GM19025 (cell line): Measurements from ENCODE around the gene SGO2.
"Not testable (repeated sequence)": the region's sequence is repeated elsewhere in the genome, so short reads cannot be mapped to it uniquely, and the experiment has no call there.

ENCODE experiments used
- ATAC-seq: cut with Tn5 transposase; IDR thresholded peaks from one replicate; pipeline ENCODE4 v1.9.1; 2021; ENCODE audit warnings: mild to moderate bottlenecking, low read depth, moderate library complexity; ENCODE audit not compliant: unreplicated experiment

Gene SGO2

GRCh38 chr2:200617156-200618053, 91.4 kb downstream of the SGO2 start:
- ATAC-seq: no peak

GRCh38 chr2:200618054-200618419, 92.0 kb downstream of the SGO2 start:
- ATAC-seq: no peak

DNA sequence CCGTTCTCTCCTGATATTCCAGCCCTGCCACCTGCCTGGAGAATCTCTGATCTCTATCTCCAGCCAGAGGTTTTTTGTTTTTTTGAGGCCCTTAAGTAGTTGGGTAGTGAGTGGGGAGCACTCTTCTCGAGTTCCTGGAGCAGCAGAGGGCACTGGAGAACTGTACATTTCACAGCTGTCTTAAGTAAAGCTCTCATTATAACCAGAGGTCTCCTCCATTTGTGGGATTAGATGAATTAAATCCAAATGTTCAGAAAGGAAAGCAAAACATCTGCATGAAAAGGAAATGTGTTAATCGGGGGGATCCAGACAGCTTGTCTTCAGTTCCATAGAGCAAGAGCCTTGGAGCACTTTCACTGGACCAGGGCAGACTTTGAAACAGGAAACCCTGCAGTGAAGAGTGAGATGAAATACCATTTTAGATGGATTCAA, 92.6 kb downstream of the SGO2 start:
- no peak for ATAC-seq

DNA sequence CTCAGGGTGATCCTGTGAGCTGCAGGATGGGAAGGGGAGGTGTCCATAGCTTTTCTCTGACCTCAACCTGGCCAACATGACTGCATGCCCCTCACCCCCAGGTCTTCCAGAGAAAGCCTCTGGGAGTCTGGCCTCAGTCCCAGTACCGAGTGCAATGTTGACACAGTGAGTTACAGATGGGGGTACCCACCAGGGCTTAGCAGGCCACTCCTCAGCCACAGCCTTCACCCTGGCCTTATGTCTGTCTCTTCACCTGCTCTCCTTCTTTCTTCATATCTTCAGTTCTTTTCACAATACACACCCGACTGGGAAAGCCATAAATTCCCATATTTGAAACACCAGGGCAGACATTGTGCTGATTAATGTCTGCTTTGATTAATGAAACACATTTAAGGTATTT, 93.3 kb downstream of the SGO2 start:
- ATAC-seq: no peak

GRCh38 chr2:200620606-200621390, 94.8 kb downstream of the SGO2 start:
- no peak for ATAC-seq

DNA sequence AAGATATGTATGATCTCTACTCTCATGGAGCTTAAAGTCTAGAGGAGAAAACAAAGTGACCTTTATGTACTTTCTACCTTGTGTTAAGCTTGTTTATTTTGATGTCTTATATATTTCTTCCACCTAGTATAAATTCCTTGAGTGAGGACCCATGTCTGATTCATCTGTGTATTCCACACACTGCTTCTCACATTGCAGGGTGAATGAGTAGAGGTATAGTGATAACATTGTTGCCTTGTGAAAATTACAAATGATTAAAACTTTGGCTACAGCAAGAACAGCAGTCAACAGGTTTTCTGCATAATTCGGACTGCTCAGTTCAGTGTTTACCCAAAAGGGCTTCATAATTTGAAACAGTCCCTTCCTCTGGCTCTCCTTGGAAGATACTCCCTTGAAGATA, 96.1 kb downstream of the SGO2 start:
- no peak for ATAC-seq

GRCh38 chr2:200624026-200624425, 98.0 kb downstream of the SGO2 start:
- no peak for ATAC-seq

DNA sequence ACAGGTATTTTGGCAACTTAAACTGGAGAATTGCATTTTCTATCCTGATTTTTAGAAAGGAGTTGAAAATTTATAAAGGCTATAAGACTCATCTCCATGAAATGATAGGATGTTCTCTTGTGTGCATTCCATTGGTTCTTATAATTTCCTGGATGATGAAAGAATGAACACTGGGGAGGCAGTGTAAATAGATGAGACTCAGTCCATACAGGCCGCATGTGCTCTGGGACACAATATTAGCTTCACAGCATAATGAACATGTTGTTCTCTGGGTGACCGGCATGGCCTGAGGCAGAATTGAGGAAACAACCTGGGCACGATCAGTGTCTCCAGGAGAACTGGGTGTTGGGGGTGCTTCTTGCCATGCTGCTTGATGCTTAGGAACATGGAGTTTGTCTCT, 98.7 kb downstream of the SGO2 start:
- no peak for ATAC-seq

GRCh38 chr2:200625282-200625681, 99.3 kb downstream of the SGO2 start:
- no peak for ATAC-seq

DNA sequence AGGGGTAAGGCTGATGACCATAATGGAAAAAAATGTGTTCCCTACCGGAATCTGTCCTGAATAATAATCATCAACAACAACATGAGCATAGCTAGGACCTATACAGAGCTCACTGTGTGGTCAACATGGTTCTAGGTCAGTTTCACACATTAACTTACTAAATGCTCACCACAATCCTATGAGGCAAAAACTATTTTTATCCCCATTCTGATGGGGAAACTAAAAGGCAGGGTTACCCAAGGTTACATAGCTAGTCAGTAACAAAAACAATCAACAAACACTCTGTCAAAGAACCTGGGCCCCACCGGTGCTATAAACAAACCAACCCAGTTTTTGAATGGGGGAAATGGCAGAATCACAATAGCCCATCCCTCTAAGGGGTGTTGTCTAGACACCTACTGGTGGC, 100.0 kb downstream of the SGO2 start:
- no peak for ATAC-seq

DNA sequence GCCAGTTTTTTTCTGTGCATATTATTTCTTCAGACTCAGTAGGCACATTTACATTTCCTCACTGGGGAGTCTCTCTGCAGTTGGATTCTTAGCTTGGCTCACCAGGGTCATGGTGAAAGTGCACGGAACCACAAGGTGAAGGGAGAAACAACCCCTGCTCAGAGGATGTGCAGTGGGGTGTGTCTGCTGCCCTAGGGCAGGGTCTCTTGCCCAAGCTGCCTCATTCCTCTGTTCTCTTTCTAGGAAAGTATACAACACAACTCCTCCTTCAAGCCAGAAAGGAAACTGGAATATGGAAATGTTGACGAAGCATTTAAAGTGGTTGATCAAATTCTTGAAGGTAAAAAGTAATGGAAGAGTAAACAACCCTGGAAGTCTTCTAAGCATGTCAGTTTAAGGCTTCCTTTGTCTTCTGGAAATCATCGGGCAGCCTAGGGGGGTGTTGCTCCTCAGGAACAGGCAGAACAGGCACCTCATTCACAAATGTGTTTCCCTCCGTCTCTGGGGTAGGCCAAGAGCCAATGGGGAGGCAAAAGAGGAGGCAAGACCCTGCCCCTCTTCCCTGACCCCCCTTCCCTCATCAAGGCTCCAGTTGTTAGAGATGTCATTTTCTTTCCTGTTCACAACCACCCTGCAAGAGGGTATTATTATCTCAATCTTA, 101.2 kb downstream of the SGO2 start:
- no peak for ATAC-seq

- not testable (repeated sequence) for ATAC-seq
These were observed 102.5 kb downstream of the SGO2 start for GRCh38 chr2:200628461-200628860.

DNA sequence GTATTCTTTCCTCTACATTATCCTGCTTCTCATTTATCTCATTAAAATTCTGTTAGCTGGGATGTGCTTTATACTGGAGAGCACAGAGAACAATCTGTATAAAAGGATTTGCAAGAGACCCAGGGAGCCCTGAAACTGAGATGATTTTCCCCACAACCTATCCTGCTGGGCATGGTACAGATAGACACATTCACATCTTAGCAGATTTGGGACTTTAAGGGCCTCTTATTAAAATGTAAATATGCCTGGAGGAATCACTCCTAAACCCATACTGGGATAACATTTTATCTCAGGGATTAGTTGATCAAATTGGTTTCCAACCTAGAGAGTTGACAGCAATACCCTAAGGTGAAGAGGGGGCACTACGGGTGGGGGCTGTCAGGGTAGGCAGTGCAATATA, 105.3 kb downstream of the SGO2 start:
- no peak for ATAC-seq
